H7 (cell line): ENCODE data around the gene CYBA. TPM values are rescaled to one million over a fixed set of nuclear protein-coding genes. Genes with fewer than 3 reads are reported as not detected.
"Not testable (repeated sequence)": the region's sequence is repeated elsewhere in the genome, so short reads cannot be mapped to it uniquely, and the experiment has no call there.

Source experiments
- DNase-seq: peaks from one replicate; pipeline ENCODE4 v3.0.0; 2012
- H3K27me3 ChIP-seq: 2 replicates; pipeline ENCODE4 v1.6.0; 2011; ENCODE audit warnings: mild to moderate bottlenecking, low read length; ENCODE audit not compliant: control insufficient read depth, insufficient read depth
- H3K36me3 ChIP-seq: replicated peaks from 2 replicates; pipeline ENCODE4 v1.5.1; 2011; ENCODE audit warnings: low read length; ENCODE audit not compliant: control insufficient read depth, insufficient read depth
- H3K4me3 ChIP-seq: 2 replicates; pipeline ENCODE4 v1.5.1; 2011; ENCODE audit warnings: low read depth, mild to moderate bottlenecking, control low read depth, low read length, moderate library complexity; ENCODE audit not compliant: insufficient read depth
- total RNA-seq: library from RNA; depleted of rRNA; stranded (reverse); fragments of >200 nt; shearing (Covaris generic); gene quantifications from 2 replicates; pipeline ENCODE4 v1.2.3, GENCODE V29; 2014

Gene CYBA
- total RNA-seq, 1 experiment from 2014 or later: 215 TPM

GRCh38 chr16:88616320-88616719, 34.5 kb downstream of the CYBA start:
- no peak for DNase-seq
- Histone ChIP-seq H3K27me3 (no peaks in the 10 kb centered on the region), H3K36me3 (peaks cover 2% of the 10 kb centered on the region)

GRCh38 chr16:88614818-88615580, 35.9 kb downstream of the CYBA start:
- DNase-seq: no peak
- Histone ChIP-seq H3K36me3 (peaks cover 2% of the 10 kb centered on the region), H3K4me3 (no peak overlapping the region)

More at GRCh38 chr16:88616320-88616719, 34.5 kb downstream of the CYBA start:
- no peak overlapping the region for H3K4me3 ChIP-seq

DNA sequence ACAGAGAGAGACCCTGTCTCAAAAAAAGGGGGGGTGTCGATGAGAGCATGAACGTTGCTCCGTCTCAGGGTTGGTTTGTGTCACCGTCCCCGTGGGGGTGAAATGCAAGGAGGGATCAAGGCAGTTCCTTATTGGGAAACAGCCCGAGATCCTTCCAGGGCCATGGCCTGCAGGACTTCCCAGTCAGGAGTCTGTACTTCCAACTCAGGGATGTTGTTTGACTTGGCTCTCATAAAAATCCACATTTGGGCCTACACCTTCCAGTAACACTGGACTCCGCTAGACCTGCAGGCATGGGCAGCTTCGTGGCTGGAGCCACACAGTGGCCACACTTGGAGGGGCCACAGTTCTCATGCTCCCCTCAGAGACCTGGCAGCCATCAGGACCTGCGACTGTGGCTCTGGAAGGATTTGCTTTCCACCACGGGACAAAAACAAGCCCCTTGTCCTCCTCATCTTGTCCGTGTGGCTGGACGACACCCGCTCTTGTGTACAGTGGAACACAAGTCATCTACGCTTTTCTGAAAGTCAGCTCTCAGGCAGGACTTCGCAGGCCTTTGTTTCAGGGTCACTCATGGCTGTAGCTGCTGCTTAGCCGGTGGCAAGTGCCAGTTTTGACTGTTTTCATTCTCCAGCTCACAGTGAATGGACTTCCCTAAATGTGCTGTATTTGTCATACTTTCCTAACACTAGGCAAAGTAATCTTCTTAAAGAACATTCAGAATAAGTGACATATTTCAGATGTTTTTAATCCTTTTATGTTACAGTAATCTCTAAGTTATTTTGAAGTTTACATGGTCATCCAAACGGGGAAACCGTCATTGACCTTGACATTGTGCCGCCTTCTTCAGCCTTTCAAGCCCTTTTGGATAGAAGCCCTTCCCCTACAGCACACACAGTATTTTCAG, 36.7 kb downstream of the CYBA start:
- DNase-seq: no peak
- peaks cover 2% of the 10 kb centered on the region for H3K36me3 ChIP-seq
- H3K4me3 ChIP-seq: no peak overlapping the region
- H3K27me3 ChIP-seq: no peaks in the 10 kb centered on the region

More at GRCh38 chr16:88614818-88615580, 35.9 kb downstream of the CYBA start:
- H3K27me3 ChIP-seq: no peaks in the 10 kb centered on the region

- no peak overlapping the region for H3K4me3 ChIP-seq
- DNase-seq: no peak
- peaks cover 4% of the 10 kb centered on the region for H3K36me3 ChIP-seq
- H3K27me3 ChIP-seq: no peaks in the 10 kb centered on the region
Measured at GRCh38 chr16:88613293-88613692, 37.6 kb downstream of the CYBA start.

- Histone ChIP-seq H3K4me3 (peak overlapping the region; percentile 19), H3K27me3 (no peaks in the 10 kb centered on the region), H3K36me3 (peaks cover 5% of the 10 kb centered on the region)
- DNase-seq: peak; percentile 95
Measured at GRCh38 chr16:88610909-88611812, 39.7 kb downstream of the CYBA start.

DNA sequence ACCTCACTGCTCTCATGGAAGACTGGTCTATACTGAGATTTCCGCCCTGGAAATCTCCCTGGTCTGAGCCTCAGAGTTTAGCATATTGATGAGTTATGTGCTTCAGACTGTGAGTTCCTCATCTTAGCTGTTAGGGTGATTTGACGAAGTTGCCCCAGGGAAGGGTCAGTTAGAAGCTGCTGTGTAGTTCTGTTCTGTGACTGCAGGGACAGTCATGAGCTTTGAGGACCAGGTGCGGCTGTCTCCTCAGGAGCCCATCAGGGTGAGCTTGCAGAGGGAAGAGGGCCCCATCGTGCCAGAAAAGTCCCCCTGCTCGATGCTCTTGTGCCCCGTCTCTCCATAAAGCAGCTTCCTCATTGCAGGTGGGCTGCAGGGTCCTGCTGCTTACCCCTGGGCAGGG, 40.8 kb downstream of the CYBA start:
- peak; percentile 85 for DNase-seq
- no peak overlapping the region for H3K4me3 ChIP-seq
- no peaks in the 10 kb centered on the region for H3K27me3 ChIP-seq
- peaks cover 7% of the 10 kb centered on the region for H3K36me3 ChIP-seq

DNA sequence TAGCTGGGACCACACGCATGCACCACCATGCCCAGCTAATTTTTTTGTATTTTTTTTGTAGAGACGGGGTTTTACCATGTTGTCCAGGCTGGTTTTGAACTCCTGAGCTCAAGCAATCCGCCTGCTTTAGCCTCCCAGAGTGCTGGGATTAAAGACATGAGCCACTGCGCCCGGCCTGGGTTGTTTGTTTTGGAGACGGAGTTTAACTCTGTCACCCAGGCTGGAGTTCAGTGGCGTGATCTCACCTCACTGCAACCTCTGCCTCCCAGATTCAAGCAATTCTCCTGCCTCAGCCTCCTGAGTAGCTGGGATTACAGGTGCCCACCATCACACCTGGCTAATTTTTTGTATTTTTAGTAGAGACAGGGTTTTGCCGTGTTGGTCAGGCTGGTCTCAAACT, 41.4 kb downstream of the CYBA start:
- H3K36me3 ChIP-seq, H3K27me3 ChIP-seq, H3K4me3 ChIP-seq, DNase-seq: not testable (repeated sequence)

DNA sequence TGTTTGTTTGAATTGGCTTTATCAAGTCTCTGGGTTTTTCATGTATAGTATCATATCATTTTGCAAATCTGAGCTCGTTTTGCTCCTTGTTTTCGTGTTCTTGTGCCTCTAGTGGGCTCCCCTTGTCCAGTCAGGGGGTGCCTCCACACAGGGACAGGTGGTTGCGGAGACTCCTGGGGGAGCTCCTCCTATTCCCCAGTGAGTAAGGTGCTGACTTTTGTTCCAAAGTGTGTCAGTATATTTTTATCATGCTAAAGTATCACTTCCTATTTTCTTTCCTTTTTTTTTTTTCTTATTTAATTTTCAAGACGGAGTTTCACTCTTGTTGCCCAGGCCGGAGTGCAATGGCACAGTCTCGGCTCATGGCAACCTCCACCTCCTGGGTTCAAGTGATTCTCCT, 42.8 kb downstream of the CYBA start:
- no peak for DNase-seq
- Histone ChIP-seq H3K4me3 (no peak overlapping the region), H3K27me3 (no peaks in the 10 kb centered on the region), H3K36me3 (peaks cover 6% of the 10 kb centered on the region)

DNA sequence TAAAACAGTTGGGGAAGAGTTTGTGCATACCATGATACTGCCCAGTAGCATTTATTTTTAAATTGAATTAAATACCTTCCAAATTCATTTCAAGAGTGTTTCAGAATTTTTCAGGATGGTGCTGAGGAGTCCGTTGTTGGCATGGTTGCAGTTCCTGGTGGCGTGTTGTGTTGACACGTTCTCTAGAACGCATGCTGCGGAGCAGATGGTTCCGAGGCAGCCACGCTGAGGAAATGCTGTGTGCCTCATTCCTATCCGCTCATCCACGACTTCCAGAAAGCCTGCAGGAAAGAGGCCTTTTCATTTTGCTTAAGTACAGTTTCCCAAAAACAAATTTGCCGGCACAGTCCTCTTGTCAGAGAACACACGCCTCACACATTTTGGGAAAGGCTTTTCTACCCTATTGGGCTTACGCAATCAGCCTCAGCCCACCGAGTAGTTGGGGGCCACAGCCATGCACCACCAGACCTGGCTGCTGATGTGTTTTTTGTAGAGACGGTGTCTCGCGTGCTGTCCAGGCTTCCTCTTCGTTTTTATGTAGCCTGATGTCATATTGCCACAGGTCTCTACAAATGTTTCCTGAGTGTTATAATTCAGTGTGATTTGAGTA, 44.6 kb downstream of the CYBA start:
- DNase-seq: no peak
- Histone ChIP-seq H3K4me3 (no peak overlapping the region), H3K27me3 (no peaks in the 10 kb centered on the region), H3K36me3 (peaks cover 9% of the 10 kb centered on the region)

GRCh38 chr16:88605186-88606147, 45.4 kb downstream of the CYBA start:
- Histone ChIP-seq H3K4me3 (no peak overlapping the region), H3K27me3 (no peaks in the 10 kb centered on the region), H3K36me3 (peaks cover 12% of the 10 kb centered on the region)
- no peak for DNase-seq

- Histone ChIP-seq H3K36me3 (peaks cover 21% of the 10 kb centered on the region), H3K4me3 (no peak overlapping the region), H3K27me3 (no peaks in the 10 kb centered on the region)
- no peak for DNase-seq
Measured at GRCh38 chr16:88602091-88602490, 48.8 kb downstream of the CYBA start.

GRCh38 chr16:88601313-88602036, 49.4 kb downstream of the CYBA start:
- no peak for DNase-seq
- Histone ChIP-seq H3K27me3 (no peaks in the 10 kb centered on the region), H3K36me3 (peaks cover 20% of the 10 kb centered on the region), H3K4me3 (no peak overlapping the region)

DNA sequence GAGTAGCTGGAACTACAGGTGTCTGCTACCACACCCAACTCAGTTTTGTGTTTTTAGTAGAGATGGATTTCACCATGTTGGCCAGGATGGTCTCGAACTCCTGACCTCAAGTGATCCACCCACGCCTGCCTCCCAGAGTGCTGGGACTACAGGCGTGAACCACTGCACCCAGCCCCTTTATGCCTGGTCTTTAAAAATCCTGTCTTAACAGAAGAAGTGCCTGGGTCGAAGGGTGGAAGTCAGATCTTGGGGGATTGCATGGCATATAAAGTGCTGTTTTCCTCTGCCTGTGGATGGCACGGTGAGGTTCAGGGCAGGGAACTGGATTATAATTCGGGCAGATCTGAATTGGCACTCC, 50.3 kb downstream of the CYBA start:
- DNase-seq: no peak
- Histone ChIP-seq H3K27me3 (no peaks in the 10 kb centered on the region), H3K4me3 (no peak overlapping the region), H3K36me3 (peaks cover 18% of the 10 kb centered on the region)
